Fibroblast of mammary gland (primary cell): ENCODE data around the gene PLXNB2.
A peak's percentile ranks its signal among the peaks of the same experiment; 100 is the strongest.

Experiments used
- DNase-seq: peaks from one replicate; pipeline ENCODE4 v3.0.0-alpha.2; 2010; ENCODE audit warnings: low read depth
- H3K4me3 ChIP-seq: 2 replicates; pipeline ENCODE4 v1.5.1; 2011; ENCODE audit warnings: low read depth, mild to moderate bottlenecking, low read length, moderate library complexity; ENCODE audit not compliant: control insufficient read depth
- CTCF ChIP-seq: conservative IDR thresholded peaks from 2 replicates; pipeline ENCODE4 v1.5.1; 2011; ENCODE audit warnings: low read depth, low read length, inconsistent platforms; ENCODE audit not compliant: control insufficient read depth, insufficient read depth

The PLXNB2 gene

GRCh38 chr22:50269970-50270665 lies 37.3 kb downstream of the PLXNB2 start, which contains the start of gene MAPK11:
Gene MAPK11, minus strand, starts transcription at chr22:50270380. Its CDS starts 88 bp downstream, at chr22:50270292.
- H3K4me3 ChIP-seq = peak within 1 kb of the TSS; percentile 46
- DNase-seq = peak; percentile 21
- TF ChIP-seq CTCF = no peak

GRCh38 chr22:50269573-50269969 lies 37.9 kb downstream of the PLXNB2 start:
- no peak for TF ChIP-seq CTCF

GRCh38 chr22:50268655-50269113 lies 38.8 kb downstream of the PLXNB2 start:
- peak; percentile 25 for DNase-seq
- no peak for TF ChIP-seq CTCF
- H3K4me3 ChIP-seq = no peak overlapping the region

More at GRCh38 chr22:50269573-50269969, 37.9 kb downstream of the PLXNB2 start:
- no peak for DNase-seq
- peak overlapping the region; percentile 28 for H3K4me3 ChIP-seq

- TF ChIP-seq CTCF = no peak
- peak; percentile 27 for DNase-seq
- peak overlapping the region; percentile 16 for H3K4me3 ChIP-seq
These were observed 39.7 kb downstream of the PLXNB2 start for GRCh38 chr22:50267591-50268390.

GRCh38 chr22:50266994-50267393 lies 40.5 kb downstream of the PLXNB2 start:
- no peak overlapping the region for H3K4me3 ChIP-seq
- TF ChIP-seq CTCF = no peak
- no peak for DNase-seq

GRCh38 chr22:50264946-50265669 lies 42.3 kb downstream of the PLXNB2 start:
- no peak overlapping the region for H3K4me3 ChIP-seq
- no peak for TF ChIP-seq CTCF
- no peak for DNase-seq
